ENCODE data around the gene ADAMTS17. TPM values are rescaled to one million over a fixed set of nuclear protein-coding genes. Genes with fewer than 3 reads are reported as not detected.

ADAMTS17 gene
- total RNA-seq, 1 experiment from 2014 or later, result 7.7 TPM

DNA sequence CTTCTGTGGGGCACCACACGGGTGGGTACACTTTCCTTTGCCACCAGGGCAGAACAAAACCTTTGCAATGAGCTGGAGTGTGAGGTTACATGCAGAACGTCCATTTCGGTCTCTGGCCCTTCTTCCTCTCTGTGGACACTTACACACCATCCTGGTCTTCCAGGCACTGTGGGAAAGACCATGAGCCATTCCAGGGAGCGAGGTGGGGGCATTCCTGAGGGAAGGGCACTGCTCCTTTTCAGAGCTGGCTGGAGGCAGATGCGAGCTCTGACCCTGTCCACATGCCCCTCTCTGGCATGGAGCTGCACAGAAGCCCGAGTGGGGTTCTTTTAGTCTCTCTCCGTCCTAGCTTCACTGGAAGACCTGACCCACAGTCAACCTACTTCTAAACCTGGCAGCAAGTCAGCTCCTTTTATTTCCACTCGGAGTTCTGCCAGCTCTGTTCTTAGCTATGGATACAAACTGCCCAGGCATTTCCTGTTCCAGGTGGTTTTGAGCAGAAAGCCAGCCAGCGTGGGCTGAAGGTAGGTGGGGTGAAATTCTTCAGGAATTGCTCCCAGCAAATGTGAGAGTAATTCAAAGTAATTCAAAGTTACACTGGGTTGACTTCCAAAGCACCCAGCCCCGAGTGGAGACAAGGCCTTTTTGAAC is 281.4 kb downstream of the ADAMTS17 start:
- H3K9me3 Mint-ChIP-seq (ENCODE audit: unreplicated experiment), result no peaks in the 10 kb centered on the region
- H3K27me3 Mint-ChIP-seq (ENCODE audit: insufficient read depth, unreplicated experiment), result no peaks in the 10 kb centered on the region
- BruUV-seq (replicated peaks), result no TSS peak
- ChIA-PET POLR2A (interaction anchor here (0.7 to 1.0 kb wide), 4 partner anchors 18 to 290 kb away, joined by 3 to 6 read pairs (median 4); no protein-coding TSS in a partner anchor), CTCF (interaction anchor here (0.7 to 1.0 kb wide), 2 partner anchors 30 to 66 kb away, joined by 3 read pairs; no protein-coding TSS in a partner anchor)
- peak overlapping the region; percentile 57 for H3K27ac Mint-ChIP-seq (ENCODE audit: low read depth, unreplicated experiment)
- intact Hi-C loops (cut with micrococcal nuclease), result no loop called here
- peaks cover 9% of the 10 kb centered on the region for H3K4me1 Mint-ChIP-seq (ENCODE audit: insufficient read depth, unreplicated experiment)
- no peak overlapping the region for H3K4me3 Mint-ChIP-seq (ENCODE audit: unreplicated experiment)
- TF ChIP-seq, protein P1, sequence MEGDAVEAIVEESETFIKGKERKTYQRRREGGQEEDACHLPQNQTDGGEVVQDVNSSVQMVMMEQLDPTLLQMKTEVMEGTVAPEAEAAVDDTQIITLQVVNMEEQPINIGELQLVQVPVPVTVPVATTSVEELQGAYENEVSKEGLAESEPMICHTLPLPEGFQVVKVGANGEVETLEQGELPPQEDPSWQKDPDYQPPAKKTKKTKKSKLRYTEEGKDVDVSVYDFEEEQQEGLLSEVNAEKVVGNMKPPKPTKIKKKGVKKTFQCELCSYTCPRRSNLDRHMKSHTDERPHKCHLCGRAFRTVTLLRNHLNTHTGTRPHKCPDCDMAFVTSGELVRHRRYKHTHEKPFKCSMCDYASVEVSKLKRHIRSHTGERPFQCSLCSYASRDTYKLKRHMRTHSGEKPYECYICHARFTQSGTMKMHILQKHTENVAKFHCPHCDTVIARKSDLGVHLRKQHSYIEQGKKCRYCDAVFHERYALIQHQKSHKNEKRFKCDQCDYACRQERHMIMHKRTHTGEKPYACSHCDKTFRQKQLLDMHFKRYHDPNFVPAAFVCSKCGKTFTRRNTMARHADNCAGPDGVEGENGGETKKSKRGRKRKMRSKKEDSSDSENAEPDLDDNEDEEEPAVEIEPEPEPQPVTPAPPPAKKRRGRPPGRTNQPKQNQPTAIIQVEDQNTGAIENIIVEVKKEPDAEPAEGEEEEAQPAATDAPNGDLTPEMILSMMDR (IDR thresholded peaks at IDR 0.05; ENCODE audit: unreplicated experiment), result no peak
- H3K36me3 Mint-ChIP-seq (ENCODE audit: insufficient read depth, unreplicated experiment), result no peaks in the 10 kb centered on the region
- DNase-seq (ENCODE audit: unreplicated experiment), result peak; percentile 89

DNA sequence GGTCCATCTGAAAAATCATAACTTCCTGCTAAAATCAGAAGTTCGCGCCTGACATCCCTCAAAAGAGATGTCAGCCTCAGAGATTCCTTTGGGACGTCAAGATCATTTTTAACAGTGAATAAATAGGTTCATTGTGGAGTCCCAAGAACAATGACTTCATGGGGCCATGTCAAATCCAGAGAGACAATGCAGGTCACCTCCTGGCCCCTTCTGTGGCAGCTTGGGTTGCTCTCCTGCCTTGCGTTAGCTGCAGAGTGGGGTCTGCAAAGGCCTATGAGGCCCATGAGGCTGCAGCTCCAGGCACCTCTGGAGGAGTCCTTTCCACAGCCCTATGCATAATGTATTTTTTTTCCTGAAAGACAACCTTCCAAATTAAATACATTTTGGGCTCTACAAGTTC is 282.3 kb downstream of the ADAMTS17 start:
- DNase-seq (ENCODE audit: unreplicated experiment), result no peak
- CTCF ChIA-PET, result interaction anchor here (0.7 kb wide), 1 partner anchor 30 kb away, joined by 3 read pairs; no protein-coding TSS in a partner anchor
- Mint-ChIP-seq H3K4me3 (ENCODE audit: unreplicated experiment) (no peak overlapping the region), H3K4me1 (ENCODE audit: insufficient read depth, unreplicated experiment) (peaks cover 9% of the 10 kb centered on the region), H3K9me3 (ENCODE audit: unreplicated experiment) (no peaks in the 10 kb centered on the region), H3K27me3 (ENCODE audit: insufficient read depth, unreplicated experiment) (no peaks in the 10 kb centered on the region), H3K27ac (ENCODE audit: low read depth, unreplicated experiment) (no peak overlapping the region), H3K36me3 (ENCODE audit: insufficient read depth, unreplicated experiment) (no peaks in the 10 kb centered on the region)
- POLR2A ChIA-PET, result interaction anchor here (0.6 to 0.8 kb wide), 2 partner anchors 20 to 87 kb away, joined by 3 read pairs; no protein-coding TSS in a partner anchor
- intact Hi-C loops (cut with micrococcal nuclease), result no loop called here
- BruUV-seq (replicated peaks), result no TSS peak
- TF ChIP-seq, protein P1 (IDR thresholded peaks at IDR 0.05; ENCODE audit: unreplicated experiment), result no peak

DNA sequence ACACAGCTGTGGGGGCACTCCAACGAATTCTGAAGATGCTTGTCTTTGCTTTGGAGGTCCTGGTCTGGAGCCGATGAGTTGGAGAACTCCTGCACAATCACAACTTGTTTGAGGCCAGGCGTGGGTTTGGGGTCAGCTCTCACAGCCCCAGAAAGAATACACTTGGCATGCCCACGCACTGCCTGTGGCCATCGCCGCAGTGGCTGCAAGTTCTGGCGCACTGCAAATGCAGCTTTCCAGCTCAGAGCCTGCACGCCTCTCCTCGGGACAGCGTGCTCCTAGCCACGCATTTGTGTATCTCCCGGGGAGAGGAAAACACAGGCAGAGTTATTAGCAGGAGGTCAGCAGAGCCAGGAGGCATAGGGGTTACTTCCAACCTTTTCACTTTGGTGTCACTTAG is 282.7 kb downstream of the ADAMTS17 start:
- ChIA-PET POLR2A (no interaction called here), CTCF (no interaction called here)
- no TSS peak for BruUV-seq (replicated peaks)
- TF ChIP-seq, protein P1 (IDR thresholded peaks at IDR 0.05; ENCODE audit: unreplicated experiment), result no peak
- intact Hi-C loops (cut with micrococcal nuclease), result no loop called here
- H3K36me3 Mint-ChIP-seq (ENCODE audit: insufficient read depth, unreplicated experiment), result no peaks in the 10 kb centered on the region
- DNase-seq (ENCODE audit: unreplicated experiment), result no peak
- no peak overlapping the region for H3K27ac Mint-ChIP-seq (ENCODE audit: low read depth, unreplicated experiment)
- no peaks in the 10 kb centered on the region for H3K27me3 Mint-ChIP-seq (ENCODE audit: insufficient read depth, unreplicated experiment)
- no peaks in the 10 kb centered on the region for H3K9me3 Mint-ChIP-seq (ENCODE audit: unreplicated experiment)
- no peak overlapping the region for H3K4me3 Mint-ChIP-seq (ENCODE audit: unreplicated experiment)
- H3K4me1 Mint-ChIP-seq (ENCODE audit: insufficient read depth, unreplicated experiment), result peaks cover 9% of the 10 kb centered on the region

DNA sequence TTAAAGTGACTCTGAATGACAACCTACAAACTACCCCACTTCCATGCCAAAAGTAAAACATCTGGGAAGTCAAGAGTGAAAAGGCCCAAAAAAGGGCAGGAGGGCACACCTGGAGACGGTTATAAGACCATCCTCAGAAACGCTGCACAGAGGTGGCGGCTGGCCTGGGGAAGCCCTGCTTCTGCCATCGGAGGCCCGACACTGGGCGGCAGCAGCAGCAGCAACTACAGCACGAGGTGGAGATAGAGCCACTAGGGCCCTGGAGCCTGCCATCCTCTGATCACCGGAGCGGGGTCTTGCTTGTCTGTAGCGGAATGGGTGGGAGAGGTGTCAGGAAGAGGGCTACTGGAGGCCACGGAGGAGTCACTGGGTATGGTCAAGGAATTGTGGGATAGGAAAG is 283.3 kb downstream of the ADAMTS17 start:
- ChIA-PET CTCF (no interaction called here), POLR2A (no interaction called here)
- H3K27me3 Mint-ChIP-seq (ENCODE audit: insufficient read depth, unreplicated experiment), result no peaks in the 10 kb centered on the region

More for the DNA sequence above, 283.3 kb downstream of the ADAMTS17 start:
- Mint-ChIP-seq H3K9me3 (ENCODE audit: unreplicated experiment) (no peaks in the 10 kb centered on the region), H3K27ac (ENCODE audit: low read depth, unreplicated experiment) (no peak overlapping the region), H3K4me1 (ENCODE audit: insufficient read depth, unreplicated experiment) (peaks cover 9% of the 10 kb centered on the region), H3K36me3 (ENCODE audit: insufficient read depth, unreplicated experiment) (no peaks in the 10 kb centered on the region), H3K4me3 (ENCODE audit: unreplicated experiment) (no peak overlapping the region)
- TF ChIP-seq, protein P1 (IDR thresholded peaks at IDR 0.05; ENCODE audit: unreplicated experiment), result no peak
- intact Hi-C loops (cut with micrococcal nuclease), result no loop called here
- no peak for DNase-seq (ENCODE audit: unreplicated experiment)
- BruUV-seq (replicated peaks), result no TSS peak

Measured in MCF 10A (cell line).